GM18868 (cell line): ENCODE measurements around the gene CARNS1.
"Not testable (repeated sequence)": the region's sequence is repeated elsewhere in the genome, so short reads cannot be mapped to it uniquely, and the experiment has no call there.

Source experiments
- ATAC-seq: cut with Tn5 transposase; IDR thresholded peaks from one replicate; pipeline ENCODE4 v1.9.1; 2021; ENCODE audit warnings: mild to moderate bottlenecking, moderate library complexity; ENCODE audit not compliant: unreplicated experiment

The CARNS1 gene

DNA sequence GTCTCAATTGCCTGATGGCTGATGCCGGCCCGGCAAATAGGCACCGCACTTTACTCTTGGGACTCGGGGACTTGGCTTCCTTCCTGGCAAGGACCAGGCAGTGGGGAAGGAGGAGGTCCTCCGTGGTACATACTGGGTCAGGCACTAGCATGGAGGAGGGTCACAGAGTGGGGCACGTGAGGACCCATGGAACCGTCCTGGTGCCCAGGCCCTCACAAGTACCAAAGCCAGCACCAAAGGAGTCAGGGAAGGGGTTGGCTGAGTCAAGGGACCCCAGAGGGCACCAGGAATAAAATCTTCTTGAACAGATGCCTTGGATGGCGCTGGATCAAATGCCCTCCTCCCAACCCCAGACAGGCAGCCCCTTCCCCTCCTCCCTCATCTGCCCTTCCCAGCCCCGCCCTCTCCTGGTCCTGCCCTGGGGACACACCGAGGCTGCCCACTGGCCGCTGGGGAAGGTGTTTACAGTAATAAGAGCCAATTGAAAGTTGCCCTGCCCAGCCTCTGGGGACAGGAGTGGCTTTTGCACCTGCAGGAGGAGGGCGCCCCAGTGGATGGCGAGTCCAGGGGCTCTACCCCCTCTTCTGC, 5.6 kb upstream of the CARNS1 start:
- no peak for ATAC-seq

DNA sequence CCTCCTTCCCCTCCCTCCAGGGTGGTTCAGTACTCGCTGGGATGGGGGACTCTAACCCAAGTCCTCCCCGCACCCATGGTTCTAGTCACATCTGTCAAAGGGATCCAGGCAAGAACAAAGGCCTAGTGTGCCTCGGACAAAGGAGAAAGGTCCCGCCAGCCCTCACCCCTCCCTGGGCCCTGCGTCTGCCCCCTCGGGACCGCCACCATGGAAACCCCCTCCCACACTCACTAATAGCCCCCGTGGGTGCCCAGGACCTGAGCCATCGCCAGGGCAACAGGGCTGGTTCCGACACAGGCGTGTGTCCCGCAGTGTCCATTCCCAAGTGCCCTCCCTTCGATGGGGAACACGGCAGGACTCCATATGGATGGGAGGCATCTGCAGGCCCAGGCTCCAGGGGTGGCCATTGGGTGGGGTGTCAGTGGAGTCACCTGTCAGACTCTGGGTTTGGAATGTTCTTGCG, 5.1 kb upstream of the CARNS1 start:
- ATAC-seq, result no peak

DNA sequence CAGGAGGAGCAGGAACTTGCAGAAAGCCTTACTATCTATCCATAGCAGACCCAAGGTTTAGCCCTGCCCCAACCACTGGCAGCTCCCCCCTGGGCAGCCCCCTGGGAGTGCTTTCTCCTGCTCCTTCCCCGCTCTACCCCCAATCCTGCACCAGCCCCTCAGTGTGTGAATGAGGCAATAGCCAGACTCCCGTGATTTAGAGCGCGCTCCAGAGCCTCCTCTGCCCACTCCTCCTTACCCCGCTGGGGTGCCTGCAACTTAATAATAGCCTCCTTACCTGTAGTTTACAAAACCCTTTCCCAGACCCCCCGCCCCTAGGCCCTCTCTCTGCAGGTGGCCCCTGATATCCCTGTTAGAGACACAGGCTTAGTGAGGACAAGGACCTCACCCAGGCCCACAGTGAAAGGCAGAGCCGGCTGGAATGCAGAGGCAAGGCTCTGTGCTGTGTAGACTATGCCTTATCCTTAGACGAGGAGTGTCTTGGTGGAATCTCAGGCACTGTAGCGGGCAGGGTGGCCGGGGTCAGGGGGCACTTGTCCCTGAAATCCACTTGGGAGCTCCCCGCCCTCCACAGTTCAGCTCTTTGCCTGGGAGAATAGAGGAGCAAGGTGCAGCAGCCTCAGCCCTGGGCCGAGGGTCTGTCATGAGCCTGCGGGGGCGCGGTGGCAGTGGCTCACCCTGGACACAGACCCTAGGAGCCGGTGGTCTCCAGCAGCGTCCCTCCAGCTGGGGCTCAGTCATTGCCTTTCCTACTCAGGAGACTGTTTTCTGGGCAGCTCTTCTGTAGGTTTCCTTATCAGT, 4.3 kb upstream of the CARNS1 start:
- no peak for ATAC-seq

DNA sequence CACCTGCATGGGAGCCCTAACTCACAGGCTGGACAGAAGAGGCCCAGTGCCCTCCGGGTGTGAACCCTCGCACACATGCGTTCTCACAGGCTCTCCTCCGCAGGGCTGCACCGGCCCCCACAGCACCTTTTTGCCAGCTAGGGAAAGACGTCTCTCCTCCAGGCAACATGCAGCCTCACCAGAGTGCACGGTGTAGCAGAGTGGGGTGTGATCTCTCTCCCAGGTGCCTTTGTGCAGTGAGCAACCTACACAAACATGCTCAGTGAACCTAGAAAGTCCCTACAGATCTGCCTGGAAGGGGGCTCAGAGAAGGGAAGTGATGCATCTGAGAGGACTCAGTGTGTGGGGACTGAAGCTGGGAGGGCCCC, 3.7 kb upstream of the CARNS1 start:
- no peak for ATAC-seq

DNA sequence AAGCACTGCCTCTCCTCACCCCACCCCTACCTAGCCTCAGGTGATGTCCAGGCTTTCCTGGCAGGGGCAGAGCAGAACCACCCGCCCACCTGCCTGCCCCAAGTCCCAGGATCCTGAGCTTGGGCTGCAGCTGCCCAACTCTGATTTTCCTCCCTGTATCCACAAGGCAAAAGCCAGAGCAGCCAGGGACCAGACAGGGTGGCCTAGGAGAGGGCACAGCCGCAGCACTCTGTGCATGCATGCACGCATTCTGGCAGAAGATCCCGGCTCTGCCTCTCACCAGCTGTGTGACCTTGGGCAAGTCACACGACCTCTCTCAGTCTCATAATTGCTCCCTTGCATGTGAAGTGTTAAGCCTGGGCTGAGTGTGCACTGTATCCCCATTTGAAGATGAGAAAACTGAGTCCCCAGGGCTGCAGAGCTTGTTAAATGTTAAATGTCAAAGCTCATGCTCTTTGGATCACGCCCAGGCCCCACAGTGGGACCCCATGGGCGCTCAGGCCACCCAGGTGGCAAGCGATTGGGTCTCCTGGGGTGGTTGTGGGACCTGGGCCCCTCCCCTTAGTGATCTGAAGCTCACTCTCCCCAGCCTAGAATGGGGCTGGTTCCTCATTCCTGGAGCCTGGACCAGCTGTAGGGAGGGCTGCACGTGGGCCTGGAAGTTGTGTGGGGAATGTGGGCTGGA, 2.8 kb upstream of the CARNS1 start:
- ATAC-seq, result no peak

DNA sequence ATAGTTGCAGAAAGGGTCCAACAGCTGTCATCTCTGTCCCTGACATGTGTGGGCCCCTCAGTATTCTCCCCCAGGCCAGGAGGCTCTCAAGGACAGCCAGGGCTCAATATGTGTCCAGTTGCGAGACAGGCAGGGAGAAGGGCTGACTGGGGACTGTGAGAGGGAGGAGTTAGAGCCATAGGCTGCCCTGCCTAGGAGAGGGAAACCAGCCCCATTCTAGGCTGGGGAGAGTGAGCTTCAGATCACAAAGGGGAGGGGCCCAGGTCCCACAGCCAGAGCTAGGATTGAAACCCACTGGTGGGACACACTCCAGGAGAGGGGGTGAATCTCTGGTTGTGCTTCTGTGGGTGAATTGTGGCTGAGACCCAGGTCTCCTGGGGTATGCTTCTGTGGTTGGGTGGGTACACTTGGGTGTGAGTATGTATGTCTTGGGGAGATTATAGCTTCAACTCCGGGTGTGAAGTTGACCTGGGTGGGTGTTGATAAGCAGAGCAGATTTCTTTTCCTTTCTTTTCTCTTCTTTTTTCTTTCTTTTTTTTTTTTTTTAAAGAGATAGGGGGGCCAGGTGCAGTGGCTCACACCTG, 2.1 kb upstream of the CARNS1 start:
- ATAC-seq, result no peak

DNA sequence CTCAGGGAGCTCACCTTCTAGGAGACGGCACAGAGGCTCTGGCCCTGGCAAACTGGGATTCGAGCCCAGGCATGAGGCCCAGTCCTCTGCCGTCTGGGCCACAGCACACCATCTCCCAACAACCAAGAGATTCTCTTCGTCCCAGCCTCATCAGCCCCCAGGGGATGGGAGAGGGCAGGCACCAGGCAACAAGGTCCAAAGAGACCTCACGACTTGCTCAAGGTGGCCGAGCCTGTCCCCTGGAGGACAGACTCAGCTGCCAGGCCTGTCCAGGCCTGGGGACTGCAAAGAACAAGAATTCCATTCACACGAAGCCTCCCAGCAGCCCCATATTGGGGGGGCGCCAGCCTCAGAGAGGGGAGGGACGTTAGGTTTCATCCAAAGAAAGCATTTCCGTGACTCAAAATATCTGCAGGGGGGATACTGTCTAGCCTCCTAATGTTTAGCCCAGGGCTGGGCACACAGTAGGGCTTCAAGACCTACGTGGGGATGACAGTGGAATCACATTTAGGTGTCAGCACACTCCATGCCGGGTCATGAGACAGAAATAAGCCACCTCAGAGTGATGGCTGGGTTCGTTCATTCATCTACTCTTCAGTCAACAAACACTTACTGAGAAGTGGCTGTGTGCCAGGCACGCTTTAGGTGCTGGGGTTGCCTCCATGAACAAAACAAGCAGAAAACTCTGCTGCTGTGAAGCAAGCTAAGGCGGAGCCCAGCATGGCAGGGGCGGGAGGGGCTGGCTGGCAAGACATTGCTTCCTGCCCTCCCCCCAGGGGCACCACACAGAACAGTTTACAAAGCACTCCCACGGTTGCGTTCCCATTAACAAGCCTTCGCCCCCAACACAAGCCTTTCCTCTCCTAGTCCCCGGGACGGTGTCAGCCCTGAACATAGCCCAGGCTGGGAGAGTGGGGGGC, 1.2 kb downstream of the CARNS1 start:
- ATAC-seq, result no peak

DNA sequence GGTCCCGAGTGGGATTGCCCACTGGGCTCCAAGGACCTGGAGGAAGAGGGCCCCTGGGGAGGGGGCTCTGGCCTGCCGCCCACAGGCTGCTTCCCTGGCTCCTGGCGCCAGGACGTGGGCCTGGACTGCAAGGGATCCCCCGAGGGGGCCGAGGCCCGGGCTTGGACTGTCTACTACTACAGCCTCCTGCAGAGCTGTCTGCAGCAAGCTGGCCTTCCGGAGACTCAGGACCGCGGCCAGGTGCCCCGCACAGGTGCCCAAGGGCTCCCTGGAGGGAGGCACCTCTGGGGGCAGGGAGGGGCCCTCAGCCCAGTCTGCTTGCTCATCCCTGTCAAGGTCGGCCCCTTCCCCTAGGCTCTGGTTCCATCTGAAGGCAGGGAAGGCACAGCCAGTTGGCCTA, 1.9 kb downstream of the CARNS1 start:
- no peak for ATAC-seq

DNA sequence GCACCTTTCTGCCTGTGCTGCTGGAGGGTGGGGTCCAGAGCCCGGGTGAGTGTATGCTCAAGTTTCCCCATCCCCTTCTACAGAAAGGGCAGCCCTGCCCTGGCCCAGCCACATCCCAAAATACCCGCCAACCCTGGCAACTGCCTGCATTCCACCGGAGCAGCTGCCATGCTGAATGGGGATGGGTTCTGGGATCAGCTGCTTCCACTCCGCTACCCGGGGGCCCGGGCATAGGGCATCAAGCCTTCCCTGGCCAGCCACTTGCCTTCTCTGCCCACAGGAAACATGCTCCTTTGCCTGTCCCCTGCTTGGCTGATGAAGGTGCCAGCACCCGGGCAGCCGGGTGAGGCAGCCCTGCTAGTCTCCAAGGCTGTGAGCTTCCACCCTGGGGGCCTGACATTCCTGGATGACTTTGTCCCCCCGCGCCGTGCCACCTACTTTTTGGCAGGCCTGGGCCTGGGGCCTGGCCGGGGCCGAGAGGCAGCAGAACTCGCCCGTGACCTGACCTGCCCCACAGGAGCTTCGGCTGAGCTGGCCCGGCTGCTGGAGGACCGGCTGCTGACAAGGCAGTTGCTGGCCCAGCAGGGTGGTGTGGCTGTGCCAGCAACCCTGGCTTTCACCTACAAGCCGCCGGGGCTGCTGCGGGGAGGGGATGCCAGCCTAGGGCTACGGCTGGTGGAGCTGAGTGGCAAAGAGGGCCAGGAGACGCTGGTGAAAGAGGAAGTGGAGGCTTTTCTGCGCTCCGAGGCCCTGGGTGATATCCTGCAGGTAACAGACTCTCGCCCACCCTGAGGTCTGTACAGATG, 3.2 kb downstream of the CARNS1 start:
- no peak for ATAC-seq

DNA sequence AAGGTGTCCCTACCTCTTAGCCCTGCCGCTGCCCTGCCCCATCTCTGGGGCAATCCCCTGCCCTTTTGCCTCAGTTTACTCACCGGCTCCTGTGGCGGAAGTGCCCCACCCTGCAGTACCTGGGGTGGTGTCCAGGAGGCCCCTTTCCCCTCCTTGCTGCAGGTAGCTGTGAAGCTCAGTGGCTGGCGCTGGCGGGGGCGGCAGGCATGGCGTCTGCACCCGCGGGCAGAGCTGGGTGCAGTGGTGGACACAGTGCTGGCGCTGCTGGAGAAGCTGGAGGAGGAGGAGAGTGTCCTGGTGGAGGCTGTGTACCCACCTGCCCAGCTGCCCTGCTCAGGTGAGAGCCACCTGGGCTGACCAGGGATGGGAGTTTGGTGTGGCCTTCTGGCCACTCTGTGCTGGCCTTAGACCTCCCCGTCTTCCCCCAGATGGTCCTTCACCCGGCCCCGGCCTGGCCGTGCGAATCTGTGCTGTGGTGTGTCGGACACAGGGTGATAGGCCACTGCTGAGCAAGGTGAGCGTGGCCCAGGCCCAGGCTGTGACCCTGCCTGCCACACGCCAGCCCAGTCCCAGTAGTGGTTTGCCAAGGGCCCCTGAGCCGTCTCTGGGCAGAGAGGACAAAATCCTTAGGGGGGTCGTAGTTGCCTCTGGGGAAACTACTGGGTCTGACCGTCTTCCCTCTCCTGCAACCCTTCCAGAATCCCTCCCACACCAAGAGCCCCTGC, 4.0 kb downstream of the CARNS1 start:
- ATAC-seq, result no peak

DNA sequence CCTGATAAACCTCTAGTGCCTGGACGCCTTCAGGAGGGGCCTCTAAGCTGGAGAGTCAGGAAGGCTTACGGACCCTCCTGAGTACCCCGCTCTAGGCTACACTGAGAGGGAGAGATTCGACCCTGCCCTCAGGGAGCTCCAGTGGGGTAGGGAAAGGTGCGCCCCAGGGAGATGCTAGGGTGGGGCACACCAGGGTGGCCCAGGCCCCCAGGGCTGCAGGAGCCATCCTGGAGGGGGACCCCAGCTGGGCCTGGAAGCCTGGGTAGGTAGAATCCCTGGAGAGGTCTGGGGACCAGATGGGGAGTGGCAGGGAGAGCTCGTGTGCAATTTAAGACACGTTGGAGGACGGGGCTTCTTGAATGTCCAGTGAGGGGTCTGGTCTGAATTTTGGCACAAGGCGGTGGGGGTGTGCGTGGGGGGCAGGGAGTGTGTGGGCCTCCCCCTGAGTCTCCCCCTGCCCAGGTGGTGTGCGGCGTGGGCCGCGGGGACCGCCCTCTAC, 4.7 kb downstream of the CARNS1 start:
- no peak for ATAC-seq

DNA sequence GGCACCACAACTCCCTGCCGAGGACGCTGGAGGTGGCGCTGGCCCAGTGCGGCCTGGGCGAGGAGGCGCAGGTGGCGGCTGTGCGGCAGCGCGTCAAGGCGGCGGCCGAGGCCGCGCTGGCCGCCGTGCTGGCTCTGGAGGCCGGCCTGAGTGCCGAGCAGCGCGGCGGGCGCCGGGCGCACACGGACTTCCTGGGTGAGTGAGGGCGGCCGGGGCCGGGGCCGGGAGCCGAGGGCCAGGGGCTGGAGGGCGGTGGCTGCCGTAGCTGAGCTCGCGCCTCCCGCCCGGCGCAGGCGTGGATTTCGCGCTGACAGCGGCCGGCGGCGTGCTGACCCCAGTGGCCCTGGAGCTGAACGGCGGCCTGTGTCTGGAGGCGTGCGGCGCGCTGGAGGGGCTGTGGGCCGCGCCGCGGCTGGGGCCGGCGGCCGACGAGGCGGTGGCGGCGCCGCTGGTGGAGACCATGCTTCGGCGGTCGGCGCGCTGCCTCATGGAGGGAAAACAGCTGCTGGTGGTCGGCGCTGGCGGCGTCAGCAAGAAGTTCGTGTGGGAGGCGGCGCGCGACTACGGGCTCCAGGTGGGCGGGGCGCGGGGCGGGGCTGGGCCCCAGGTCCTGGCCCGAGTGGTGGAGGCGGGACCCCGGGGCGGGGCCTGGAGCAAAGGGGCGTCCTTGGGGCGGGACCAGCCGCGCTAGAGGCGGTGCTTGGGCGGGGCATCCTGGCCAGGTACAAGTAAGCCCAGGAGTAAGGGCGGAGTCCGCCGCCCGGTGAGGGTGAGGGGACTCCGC, 5.4 kb downstream of the CARNS1 start:
- ATAC-seq, result peak; percentile 87

DNA sequence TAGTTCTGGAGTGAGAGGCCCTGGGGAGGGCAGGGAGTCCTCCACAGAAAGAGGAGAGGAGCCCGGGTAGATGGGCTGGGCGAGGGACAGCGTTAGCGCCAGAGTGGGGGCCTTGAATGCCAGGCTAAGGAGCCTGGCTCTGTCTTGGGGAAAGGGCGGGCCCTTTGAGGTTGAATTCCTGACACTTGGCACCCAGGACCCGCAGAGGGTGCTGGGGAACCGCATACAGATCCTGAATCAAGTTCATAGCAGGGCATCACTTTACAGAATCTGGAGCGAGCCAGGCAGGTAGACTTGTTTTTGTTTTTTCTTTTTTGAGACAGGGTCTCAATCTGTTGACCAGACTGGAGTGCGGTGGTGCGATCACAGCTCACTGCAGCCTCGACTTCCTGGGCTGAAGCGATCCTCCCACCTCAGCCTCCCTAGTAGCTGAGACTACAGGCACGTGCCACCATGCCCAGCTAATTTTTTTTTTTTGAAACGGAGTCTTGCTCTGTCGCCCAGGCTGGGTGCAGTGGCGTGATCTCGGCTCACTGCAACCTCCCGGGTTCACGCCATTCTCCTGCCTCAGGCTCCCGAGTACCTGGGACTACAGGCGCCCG, 6.1 kb downstream of the CARNS1 start:
- ATAC-seq, result no peak

DNA sequence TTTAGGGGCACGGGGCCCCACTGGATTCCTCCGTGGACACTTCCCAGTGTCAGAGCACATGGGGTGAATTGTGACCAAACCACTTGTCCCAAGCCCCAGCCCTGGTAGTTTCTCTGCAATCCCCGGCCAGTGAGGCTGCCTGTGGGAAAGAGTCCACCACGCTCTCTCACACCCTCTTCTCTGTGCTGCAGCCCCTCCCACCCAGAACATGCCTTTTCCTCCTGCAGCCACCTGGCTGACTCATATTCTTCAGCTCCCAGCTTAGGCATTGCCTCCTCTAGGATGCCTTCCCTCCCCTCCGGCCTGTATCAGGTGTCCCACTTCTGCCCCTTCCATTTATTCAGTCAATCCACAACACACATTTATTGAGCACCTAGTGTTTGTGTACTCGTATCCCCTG, 7.4 kb downstream of the CARNS1 start:
- ATAC-seq, result no peak

DNA sequence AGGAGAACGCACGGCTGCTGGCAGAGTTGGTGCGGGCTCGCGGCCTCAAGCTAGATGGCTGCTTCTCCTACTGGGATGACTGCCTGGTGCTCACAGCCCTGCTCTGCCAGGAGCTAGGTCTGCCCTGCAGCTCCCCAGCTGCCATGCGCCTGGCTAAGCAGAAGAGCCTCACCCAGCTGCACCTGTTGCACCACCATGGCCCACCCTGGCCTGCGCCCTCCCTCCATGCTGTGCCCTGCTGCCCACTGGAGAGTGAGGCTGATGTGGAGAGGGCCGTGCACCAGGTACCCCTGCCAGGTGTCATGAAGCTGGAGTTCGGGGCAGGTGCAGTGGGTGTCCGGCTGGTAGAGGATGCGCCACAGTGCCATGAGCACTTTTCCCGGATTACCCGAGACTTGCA, 8.0 kb downstream of the CARNS1 start:
- no peak for ATAC-seq

DNA sequence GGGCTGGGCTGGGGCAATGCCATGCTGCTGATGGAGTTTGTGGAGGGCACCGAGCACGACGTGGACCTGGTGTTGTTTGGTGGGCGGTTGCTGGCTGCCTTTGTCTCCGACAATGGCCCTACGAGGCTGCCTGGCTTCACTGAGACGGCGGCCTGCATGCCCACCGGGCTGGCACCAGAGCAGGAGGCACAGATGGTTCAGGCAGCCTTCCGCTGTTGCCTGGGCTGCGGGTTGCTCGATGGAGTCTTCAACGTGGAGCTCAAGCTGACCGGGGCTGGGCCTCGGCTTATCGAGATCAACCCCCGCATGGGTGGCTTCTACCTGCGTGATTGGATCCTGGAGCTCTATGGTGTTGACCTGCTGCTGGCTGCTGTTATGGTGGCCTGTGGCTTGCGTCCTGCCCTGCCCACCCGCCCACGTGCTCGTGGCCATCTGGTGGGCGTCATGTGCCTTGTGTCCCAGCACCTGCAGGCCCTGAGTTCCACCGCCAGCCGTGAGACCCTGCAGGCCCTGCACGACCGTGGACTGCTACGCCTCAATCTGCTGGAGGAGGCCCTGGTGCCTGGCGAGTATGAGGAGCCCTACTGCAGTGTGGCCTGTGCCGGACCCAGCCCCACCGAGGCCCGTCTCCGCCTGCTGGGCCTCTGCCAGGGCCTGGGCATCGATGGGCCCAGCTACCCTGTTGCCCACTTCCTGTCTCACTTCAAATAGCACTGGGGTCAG, 8.6 kb downstream of the CARNS1 start:
- no peak for ATAC-seq

DNA sequence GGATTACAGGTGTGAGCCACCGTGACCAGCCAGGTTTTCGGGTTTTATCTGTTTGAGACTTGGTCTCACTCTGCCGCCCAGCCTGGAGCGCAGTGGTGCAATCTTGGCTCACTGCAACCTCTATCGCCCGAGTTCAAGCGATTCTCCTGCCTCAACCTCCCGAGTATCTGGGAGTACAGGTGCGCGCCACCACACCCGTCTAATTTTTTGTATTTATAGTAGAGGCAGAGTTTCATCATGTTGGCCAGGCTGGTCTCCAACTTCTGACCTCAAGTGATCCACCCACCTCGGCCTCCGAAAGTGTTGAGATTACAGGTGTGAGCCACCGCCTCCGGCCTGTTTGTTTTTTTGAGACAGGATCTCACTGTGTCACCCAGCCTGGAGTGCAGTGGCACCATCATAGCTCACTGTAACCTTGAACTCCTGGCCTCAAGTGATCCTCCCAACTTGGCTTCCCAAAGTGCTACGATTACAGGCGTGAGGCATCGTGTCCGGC, 11.9 kb downstream of the CARNS1 start:
- not testable (repeated sequence) for ATAC-seq
